ENCODE measurements around the gene FOXO3.

GRCh38 chr6:108684771-108685329 lies 124.1 kb downstream of the FOXO3 start:
- TF ChIP-seq CTCF (IDR thresholded peaks at IDR 0.05; ENCODE audit: low read depth, low read length, poor library complexity, severe bottlenecking) (no peak), EZH2phosphoT487 (IDR thresholded peaks at IDR 0.05; ENCODE audit: borderline replicate concordance, low read length) (no peak)

All from DOHH2 (cell line).